GM23338 (cell line): ENCODE measurements around the gene SLC25A26.

Experiments
- CREB1 ChIP-seq: fragments of 250-450 bp; sonication (Bioruptor Pico); IDR thresholded peaks from 2 replicates; pipeline ENCODE4 v1.5.0; 2020; ENCODE audit warnings: low read depth, mild to moderate bottlenecking, moderate library complexity
- EZH2 ChIP-seq: fragments of 200-600 bp; sonication (generic); IDR thresholded peaks from one replicate; pipeline ENCODE4 v1.8.0; 2017; ENCODE audit warnings: antibody characterized with exemption, mild to moderate bottlenecking, low read depth; ENCODE audit not compliant: unreplicated experiment
- JUNB ChIP-seq: IDR thresholded peaks from one replicate; pipeline ENCODE4 v1.6.1; 2016; ENCODE audit warnings: antibody characterized with exemption; ENCODE audit not compliant: unreplicated experiment
- POLR2AphosphoS5 ChIP-seq: IDR thresholded peaks from 2 replicates; pipeline ENCODE4 v1.6.1; 2016; ENCODE audit warnings: antibody characterized with exemption, low read depth
- TF ChIP-seq, protein P1 (sequence below), 2 experiments: fragments of 200-600 bp in 1 of 2; sonication (generic) in 1 of 2; conservative IDR thresholded peaks; 2 replicates each; pipeline versions ENCODE4 v1.5.1 to v1.6.1; 2016 to 2017; ENCODE audit warnings: antibody characterized with exemption in 2 of 2, low read depth in 2 of 2, mild to moderate bottlenecking in 2 of 2, moderate library complexity in 1 of 2
- TF ChIP-seq, protein P2 (sequence below): IDR thresholded peaks from one replicate; pipeline ENCODE4 v1.6.1; 2018; ENCODE audit warnings: antibody characterized with exemption; ENCODE audit not compliant: unreplicated experiment

DNA sequence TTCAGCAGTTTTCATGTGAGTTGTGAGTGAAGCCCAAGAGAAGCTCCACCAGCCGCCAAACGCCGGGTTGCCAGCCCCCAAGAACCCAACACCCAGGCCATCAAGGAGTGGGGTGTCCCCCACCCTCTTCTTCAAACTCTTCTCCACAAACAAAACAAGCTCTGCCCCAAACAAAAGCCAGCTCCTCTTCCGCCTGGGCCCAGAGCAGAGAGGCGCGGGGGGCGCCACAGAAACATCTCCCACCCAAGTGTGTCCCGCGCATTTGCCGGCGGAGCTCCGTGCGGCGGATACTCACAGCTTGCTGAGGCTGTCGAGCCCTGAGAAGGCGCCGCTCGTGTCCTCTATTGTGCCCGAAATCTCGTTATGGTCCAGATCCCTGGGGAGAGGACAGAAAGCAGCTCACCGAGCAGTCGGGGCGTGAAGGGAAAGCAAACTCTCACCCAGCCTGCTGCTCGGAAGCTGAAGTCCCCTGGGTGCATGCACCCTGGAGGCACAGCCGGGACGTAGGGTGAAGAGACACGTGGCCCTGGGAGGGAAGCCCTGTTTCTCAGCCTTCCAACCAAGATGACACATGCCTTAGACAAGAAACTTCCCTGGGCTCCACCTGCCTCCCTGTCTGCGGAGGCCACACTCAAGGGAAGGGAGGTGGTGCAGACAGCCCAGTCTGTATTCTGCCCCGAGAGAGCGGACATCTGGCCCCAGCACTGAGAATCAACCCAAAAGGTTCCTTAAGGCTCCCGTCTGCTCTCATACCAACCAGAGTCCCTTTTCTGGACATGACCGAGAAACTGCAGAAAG is 184.3 kb downstream of the SLC25A26 start:
- TF ChIP-seq POLR2AphosphoS5 (no peak; the same call in 1 of the 2 replicates), JUNB (no peak), EZH2 (no peak), CREB1 (CRISPR knock-in tag) (no peak)
- TF ChIP-seq, protein P1, sequence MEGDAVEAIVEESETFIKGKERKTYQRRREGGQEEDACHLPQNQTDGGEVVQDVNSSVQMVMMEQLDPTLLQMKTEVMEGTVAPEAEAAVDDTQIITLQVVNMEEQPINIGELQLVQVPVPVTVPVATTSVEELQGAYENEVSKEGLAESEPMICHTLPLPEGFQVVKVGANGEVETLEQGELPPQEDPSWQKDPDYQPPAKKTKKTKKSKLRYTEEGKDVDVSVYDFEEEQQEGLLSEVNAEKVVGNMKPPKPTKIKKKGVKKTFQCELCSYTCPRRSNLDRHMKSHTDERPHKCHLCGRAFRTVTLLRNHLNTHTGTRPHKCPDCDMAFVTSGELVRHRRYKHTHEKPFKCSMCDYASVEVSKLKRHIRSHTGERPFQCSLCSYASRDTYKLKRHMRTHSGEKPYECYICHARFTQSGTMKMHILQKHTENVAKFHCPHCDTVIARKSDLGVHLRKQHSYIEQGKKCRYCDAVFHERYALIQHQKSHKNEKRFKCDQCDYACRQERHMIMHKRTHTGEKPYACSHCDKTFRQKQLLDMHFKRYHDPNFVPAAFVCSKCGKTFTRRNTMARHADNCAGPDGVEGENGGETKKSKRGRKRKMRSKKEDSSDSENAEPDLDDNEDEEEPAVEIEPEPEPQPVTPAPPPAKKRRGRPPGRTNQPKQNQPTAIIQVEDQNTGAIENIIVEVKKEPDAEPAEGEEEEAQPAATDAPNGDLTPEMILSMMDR (conservative IDR thresholded peaks at IDR 0.05; ENCODE audit: low read depth in 2 of 2): no peak
- TF ChIP-seq, protein P2, sequence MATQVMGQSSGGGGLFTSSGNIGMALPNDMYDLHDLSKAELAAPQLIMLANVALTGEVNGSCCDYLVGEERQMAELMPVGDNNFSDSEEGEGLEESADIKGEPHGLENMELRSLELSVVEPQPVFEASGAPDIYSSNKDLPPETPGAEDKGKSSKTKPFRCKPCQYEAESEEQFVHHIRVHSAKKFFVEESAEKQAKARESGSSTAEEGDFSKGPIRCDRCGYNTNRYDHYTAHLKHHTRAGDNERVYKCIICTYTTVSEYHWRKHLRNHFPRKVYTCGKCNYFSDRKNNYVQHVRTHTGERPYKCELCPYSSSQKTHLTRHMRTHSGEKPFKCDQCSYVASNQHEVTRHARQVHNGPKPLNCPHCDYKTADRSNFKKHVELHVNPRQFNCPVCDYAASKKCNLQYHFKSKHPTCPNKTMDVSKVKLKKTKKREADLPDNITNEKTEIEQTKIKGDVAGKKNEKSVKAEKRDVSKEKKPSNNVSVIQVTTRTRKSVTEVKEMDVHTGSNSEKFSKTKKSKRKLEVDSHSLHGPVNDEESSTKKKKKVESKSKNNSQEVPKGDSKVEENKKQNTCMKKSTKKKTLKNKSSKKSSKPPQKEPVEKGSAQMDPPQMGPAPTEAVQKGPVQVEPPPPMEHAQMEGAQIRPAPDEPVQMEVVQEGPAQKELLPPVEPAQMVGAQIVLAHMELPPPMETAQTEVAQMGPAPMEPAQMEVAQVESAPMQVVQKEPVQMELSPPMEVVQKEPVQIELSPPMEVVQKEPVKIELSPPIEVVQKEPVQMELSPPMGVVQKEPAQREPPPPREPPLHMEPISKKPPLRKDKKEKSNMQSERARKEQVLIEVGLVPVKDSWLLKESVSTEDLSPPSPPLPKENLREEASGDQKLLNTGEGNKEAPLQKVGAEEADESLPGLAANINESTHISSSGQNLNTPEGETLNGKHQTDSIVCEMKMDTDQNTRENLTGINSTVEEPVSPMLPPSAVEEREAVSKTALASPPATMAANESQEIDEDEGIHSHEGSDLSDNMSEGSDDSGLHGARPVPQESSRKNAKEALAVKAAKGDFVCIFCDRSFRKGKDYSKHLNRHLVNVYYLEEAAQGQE: no peak
